ENCODE results near the gene LILRB4. TPM values are rescaled to one million over a fixed set of nuclear protein-coding genes. Genes with fewer than 3 reads are reported as not detected.
A peak's percentile ranks its signal among the peaks of the same experiment; 100 is the strongest.
"Not testable (repeated sequence)": the region's sequence is repeated elsewhere in the genome, so short reads cannot be mapped to it uniquely, and the experiment has no call there.

LILRB4 gene
- total RNA-seq, 1 donor from 2014 or later, result not detected

DNA sequence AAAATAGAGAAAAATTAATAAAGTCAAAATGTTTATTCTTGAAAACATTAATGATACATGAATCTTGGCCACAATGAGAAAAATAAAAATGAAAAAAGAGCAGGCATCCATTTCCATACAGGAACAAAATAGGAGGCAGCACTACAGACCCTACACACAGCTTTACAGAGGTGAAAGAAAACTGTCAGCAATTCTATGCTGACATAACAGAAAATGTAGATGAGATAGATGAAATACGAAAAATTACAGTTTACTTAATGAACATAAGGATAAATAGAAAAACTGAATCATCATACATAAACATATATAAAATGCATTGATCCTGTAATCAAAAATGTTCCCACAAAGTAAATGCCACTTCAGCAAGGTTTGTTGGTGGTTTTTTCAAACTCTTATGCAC, 5.6 kb downstream of the LILRB4 start:
- Mint-ChIP-seq H3K4me1 (ENCODE audit: unreplicated experiment) (no peaks in the 10 kb centered on the region), H3K27ac (no peak overlapping the region), H3K27me3 (no peaks in the 10 kb centered on the region), H3K4me3 (no peak overlapping the region), H3K9me3 (peaks cover 5% of the 10 kb centered on the region), H3K36me3 (no peaks in the 10 kb centered on the region)
- TF ChIP-seq, protein P1, sequence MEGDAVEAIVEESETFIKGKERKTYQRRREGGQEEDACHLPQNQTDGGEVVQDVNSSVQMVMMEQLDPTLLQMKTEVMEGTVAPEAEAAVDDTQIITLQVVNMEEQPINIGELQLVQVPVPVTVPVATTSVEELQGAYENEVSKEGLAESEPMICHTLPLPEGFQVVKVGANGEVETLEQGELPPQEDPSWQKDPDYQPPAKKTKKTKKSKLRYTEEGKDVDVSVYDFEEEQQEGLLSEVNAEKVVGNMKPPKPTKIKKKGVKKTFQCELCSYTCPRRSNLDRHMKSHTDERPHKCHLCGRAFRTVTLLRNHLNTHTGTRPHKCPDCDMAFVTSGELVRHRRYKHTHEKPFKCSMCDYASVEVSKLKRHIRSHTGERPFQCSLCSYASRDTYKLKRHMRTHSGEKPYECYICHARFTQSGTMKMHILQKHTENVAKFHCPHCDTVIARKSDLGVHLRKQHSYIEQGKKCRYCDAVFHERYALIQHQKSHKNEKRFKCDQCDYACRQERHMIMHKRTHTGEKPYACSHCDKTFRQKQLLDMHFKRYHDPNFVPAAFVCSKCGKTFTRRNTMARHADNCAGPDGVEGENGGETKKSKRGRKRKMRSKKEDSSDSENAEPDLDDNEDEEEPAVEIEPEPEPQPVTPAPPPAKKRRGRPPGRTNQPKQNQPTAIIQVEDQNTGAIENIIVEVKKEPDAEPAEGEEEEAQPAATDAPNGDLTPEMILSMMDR (conservative IDR thresholded peaks at IDR 0.05), result no peak
- no peak for DNase-seq (ENCODE audit: extremely low spot score, unreplicated experiment)

DNA sequence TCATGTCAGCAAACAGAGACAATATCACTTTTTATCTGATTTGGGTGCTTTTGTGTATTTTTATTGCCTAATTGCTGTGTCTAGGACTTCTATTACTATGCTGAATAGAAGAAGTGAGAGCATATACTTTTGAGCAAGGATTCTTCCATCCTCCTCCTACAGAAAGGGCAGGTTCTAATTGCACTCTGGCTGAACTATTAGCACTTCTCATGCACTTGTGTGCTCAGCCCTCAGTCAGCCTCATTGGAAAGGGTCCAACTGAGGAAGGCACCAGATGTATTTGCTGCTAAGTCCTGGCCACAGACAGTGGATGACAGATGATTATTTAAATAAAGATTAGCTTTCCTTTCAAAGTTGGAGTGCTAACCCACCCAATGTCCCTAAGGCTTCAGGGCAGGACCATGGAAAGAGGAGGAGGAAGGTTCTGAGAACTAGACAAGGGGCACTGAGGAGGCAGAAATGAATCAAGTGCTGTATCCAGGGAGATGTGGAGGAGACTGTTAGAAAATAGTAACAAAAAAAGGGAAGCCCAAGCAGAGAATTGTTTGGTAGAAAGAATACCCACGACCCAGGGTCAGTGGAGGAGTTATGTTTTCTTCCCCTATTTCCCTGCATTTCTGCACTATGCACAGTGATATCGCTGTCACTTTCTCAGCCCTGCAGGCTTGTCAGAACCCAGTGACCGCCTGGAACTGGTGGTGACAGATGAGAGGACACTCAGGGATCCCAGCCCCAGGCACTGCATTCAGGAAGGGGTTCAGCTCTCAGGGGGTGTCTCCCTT, 8.0 kb downstream of the LILRB4 start:
- H3K27ac Mint-ChIP-seq, result no peak overlapping the region
- no peaks in the 10 kb centered on the region for H3K4me1 Mint-ChIP-seq (ENCODE audit: unreplicated experiment)
- H3K27me3 Mint-ChIP-seq, result no peaks in the 10 kb centered on the region
- peaks cover 5% of the 10 kb centered on the region for H3K9me3 Mint-ChIP-seq
- TF ChIP-seq, protein P1 (conservative IDR thresholded peaks at IDR 0.05), result no peak
- no peaks in the 10 kb centered on the region for H3K36me3 Mint-ChIP-seq
- no peak overlapping the region for H3K4me3 Mint-ChIP-seq
- DNase-seq (ENCODE audit: extremely low spot score, unreplicated experiment), result no peak

DNA sequence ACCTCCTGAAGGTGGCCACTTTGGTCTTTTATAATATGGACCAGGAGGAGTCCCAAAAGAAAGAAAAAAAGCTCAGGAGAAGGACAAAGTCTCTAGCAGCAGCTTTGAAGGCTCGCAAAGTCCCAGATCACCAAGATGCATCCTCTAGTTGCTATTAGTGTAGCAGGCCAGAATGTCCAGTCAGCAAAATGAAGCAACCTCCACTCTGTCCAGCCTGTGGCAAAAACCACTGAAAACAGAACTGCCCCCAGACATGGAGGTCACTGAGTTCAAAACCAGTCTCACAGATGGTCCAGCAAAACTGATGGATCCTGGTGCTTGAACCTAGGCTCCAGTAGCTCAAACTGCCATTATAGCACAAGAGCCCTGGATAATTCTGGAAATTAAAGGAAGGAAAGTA, 10.4 kb downstream of the LILRB4 start:
- H3K4me3 Mint-ChIP-seq, result no peak overlapping the region
- no peaks in the 10 kb centered on the region for H3K4me1 Mint-ChIP-seq (ENCODE audit: unreplicated experiment)
- H3K36me3 Mint-ChIP-seq, result no peaks in the 10 kb centered on the region
- H3K9me3 Mint-ChIP-seq, result peaks cover 3% of the 10 kb centered on the region
- DNase-seq (ENCODE audit: extremely low spot score, unreplicated experiment), result no peak
- H3K27me3 Mint-ChIP-seq, result no peaks in the 10 kb centered on the region
- TF ChIP-seq, protein P1 (conservative IDR thresholded peaks at IDR 0.05), result no peak
- H3K27ac Mint-ChIP-seq, result no peak overlapping the region

DNA sequence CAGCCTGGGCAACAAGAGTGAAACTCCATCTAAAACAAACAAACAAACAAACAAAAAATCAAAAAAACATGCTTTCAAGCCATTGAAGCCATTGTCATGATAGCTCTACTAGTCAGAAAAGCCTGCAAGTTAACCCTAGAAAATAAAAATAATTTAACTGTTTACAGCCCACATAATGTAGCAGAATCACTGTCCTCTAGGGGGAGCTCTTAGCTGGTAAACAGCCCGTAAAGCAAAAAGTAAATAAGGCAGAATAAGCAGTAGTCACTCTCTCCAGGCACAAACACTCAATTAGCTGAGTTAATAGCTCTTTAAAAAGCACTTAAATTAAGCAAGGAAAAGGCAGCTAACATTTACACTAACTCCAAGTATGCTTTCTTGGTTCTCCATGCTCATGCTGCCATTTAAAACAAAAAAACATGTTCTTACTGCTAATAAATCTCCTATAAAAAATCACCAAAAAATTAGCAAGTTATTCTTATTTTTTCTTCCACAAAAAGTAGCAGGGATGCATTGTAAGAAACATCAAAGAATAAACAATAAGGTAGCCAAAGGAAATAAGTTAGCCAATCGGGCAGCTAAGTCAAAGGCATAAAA, 11.3 kb downstream of the LILRB4 start:
- Mint-ChIP-seq H3K9me3 (no peaks in the 10 kb centered on the region), H3K36me3 (no peaks in the 10 kb centered on the region), H3K27ac (no peak overlapping the region), H3K4me1 (ENCODE audit: unreplicated experiment) (no peaks in the 10 kb centered on the region), H3K27me3 (no peaks in the 10 kb centered on the region), H3K4me3 (no peak overlapping the region)
- TF ChIP-seq, protein P1 (conservative IDR thresholded peaks at IDR 0.05), result peak; percentile 71
- DNase-seq (ENCODE audit: extremely low spot score, unreplicated experiment), result no peak

DNA sequence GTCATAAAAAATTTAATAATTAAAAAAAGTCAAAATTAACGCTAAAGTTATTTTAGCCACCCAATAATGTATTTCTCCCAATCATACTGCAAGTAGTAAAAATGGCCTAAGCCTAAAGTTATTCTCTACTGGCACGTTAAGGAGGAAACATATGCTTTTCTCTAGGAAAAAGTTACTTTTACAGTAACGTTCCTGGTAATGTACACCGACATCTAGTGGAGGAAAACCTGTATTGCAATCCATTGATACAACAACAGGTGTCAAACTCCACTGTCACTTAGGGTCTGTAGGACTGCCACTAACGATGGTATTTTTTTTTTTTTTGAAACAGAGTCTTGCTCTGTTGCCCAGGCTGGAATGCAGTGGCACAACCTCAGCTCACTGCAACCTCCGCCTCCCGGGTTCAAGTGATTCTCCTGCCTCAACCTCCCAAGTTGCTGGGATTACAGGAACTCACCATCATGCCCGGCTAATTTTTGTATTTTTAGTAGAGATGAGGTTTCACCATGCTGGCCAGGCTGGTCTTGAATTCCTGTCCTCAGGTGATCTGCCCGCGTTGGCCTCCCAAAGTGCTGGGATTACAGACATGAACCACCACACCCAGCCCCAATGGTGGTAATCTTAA, 13.5 kb downstream of the LILRB4 start:
- H3K4me1 Mint-ChIP-seq (ENCODE audit: unreplicated experiment); H3K36me3 Mint-ChIP-seq; DNase-seq (ENCODE audit: extremely low spot score, unreplicated experiment); H3K4me3 Mint-ChIP-seq; H3K27ac Mint-ChIP-seq; H3K9me3 Mint-ChIP-seq; H3K27me3 Mint-ChIP-seq: not testable (repeated sequence)
- TF ChIP-seq, protein P1 (conservative IDR thresholded peaks at IDR 0.05), result peak; percentile 83
